H9 (cell line): ENCODE results near the gene SUSD2. TPM values are rescaled to one million over a fixed set of nuclear protein-coding genes. Genes with fewer than 3 reads are reported as not detected.
A peak's percentile ranks its signal among the peaks of the same experiment; 100 is the strongest.

Experiments used
- DNase-seq: peaks from one replicate; pipeline ENCODE4 v3.0.0-alpha.2; 2017
- H2AFZ ChIP-seq: one replicate; pipeline ENCODE4 v1.6.1; 2013; ENCODE audit warnings: mild to moderate bottlenecking, low read length, control low read depth, moderate library complexity
- H2AK5ac ChIP-seq: 2 replicates; pipeline ENCODE4 v1.6.1; 2013; ENCODE audit warnings: low read length, control low read depth, mixed read lengths; ENCODE audit not compliant: insufficient read length
- H2BK120ac ChIP-seq: one replicate; pipeline ENCODE4 v1.6.1; 2013; ENCODE audit warnings: low read depth, mild to moderate bottlenecking, low read length, control low read depth, inconsistent platforms; ENCODE audit not compliant: poor library complexity, severe bottlenecking
- H2BK12ac ChIP-seq: 2 replicates; pipeline ENCODE4 v1.6.1; 2013; ENCODE audit warnings: low read length, control low read depth, mixed read lengths, low read depth; ENCODE audit not compliant: insufficient read length
- H2BK15ac ChIP-seq: 2 replicates; pipeline ENCODE4 v1.6.1; 2013; ENCODE audit warnings: low read depth, low read length, control low read depth
- H2BK20ac ChIP-seq: one replicate; pipeline ENCODE4 v1.6.1; 2013; ENCODE audit warnings: low read depth, mild to moderate bottlenecking, low read length, control low read depth, inconsistent platforms; ENCODE audit not compliant: poor library complexity, severe bottlenecking
- H2BK5ac ChIP-seq: 2 replicates; pipeline ENCODE4 v1.6.1; 2013; ENCODE audit warnings: low read length, control low read depth, mixed read lengths; ENCODE audit not compliant: insufficient read length
- H3K14ac ChIP-seq: 2 replicates; pipeline ENCODE4 v1.6.1; 2013; ENCODE audit warnings: low read length, control low read depth; ENCODE audit not compliant: insufficient read depth
- H3K18ac ChIP-seq: 2 replicates; pipeline ENCODE4 v1.6.1; 2013; ENCODE audit warnings: low read depth, mild to moderate bottlenecking, mixed read lengths, low read length, control low read depth; ENCODE audit not compliant: insufficient read length
- H3K23ac ChIP-seq: 2 replicates; pipeline ENCODE4 v1.6.1; 2013; ENCODE audit warnings: low read length, control low read depth, mixed read lengths, low read depth; ENCODE audit not compliant: insufficient read length
- H3K23me2 ChIP-seq: 2 replicates; pipeline ENCODE4 v1.6.1; 2013; ENCODE audit warnings: low read depth, mild to moderate bottlenecking, mixed read lengths, low read length, control low read depth; ENCODE audit not compliant: insufficient read length, poor library complexity, severe bottlenecking
- H3K27ac ChIP-seq: 2 replicates; pipeline ENCODE4 v1.5.1; 2013; ENCODE audit warnings: low read length, control low read depth, mixed read lengths, low read depth; ENCODE audit not compliant: insufficient read length
- H3K27me3 ChIP-seq: 2 replicates; pipeline ENCODE4 v1.6.1; 2013; ENCODE audit warnings: low read length, control low read depth, inconsistent platforms; ENCODE audit not compliant: insufficient read depth
- H3K4ac ChIP-seq: 2 replicates; pipeline ENCODE4 v1.6.1; 2013; ENCODE audit warnings: low read depth, mild to moderate bottlenecking, control low read depth, inconsistent platforms, low read length, moderate library complexity
- H3K4me1 ChIP-seq: 2 replicates; pipeline ENCODE4 v1.6.1; 2013; ENCODE audit warnings: low read length, control low read depth, inconsistent platforms; ENCODE audit not compliant: insufficient read depth
- H3K4me2 ChIP-seq: 2 replicates; pipeline ENCODE4 v1.6.1; 2013; ENCODE audit warnings: low read length, control low read depth, mixed read lengths; ENCODE audit not compliant: insufficient read length, insufficient read depth
- H3K56ac ChIP-seq: 2 replicates; pipeline ENCODE4 v1.6.1; 2013; ENCODE audit warnings: low read depth, mild to moderate bottlenecking, mixed read lengths, low read length, control low read depth; ENCODE audit not compliant: insufficient read length
- H3K79me1 ChIP-seq: 2 replicates; pipeline ENCODE4 v1.6.1; 2013; ENCODE audit warnings: low read depth, mild to moderate bottlenecking, moderate library complexity, low read length, control low read depth, inconsistent platforms; ENCODE audit not compliant: insufficient read depth, poor library complexity, severe bottlenecking
- H3K79me2 ChIP-seq: 2 replicates; pipeline ENCODE4 v1.6.1; 2013; ENCODE audit warnings: low read length, control low read depth, inconsistent platforms; ENCODE audit not compliant: insufficient read depth
- H3K9ac ChIP-seq: 2 replicates; pipeline ENCODE4 v1.6.1; 2013; ENCODE audit warnings: low read length, control low read depth, mixed read lengths; ENCODE audit not compliant: insufficient read length; ENCODE audit errors: extremely low read depth
- H3K9me3 ChIP-seq: one replicate; pipeline ENCODE4 v1.6.1; 2013; ENCODE audit warnings: low read depth, low read length, inconsistent platforms; ENCODE audit not compliant: control insufficient read depth
- H3T11ph ChIP-seq: one replicate; pipeline ENCODE4 v1.6.1; 2013; ENCODE audit warnings: mild to moderate bottlenecking, low read length, control low read depth, inconsistent platforms
- H4K20me1 ChIP-seq: one replicate; pipeline ENCODE4 v1.6.1; 2013; ENCODE audit not compliant: control insufficient read depth, insufficient read length, insufficient read depth
- H4K5ac ChIP-seq: 2 replicates; pipeline ENCODE4 v1.6.1; 2013; ENCODE audit warnings: low read depth, mild to moderate bottlenecking, mixed read lengths, low read length, control low read depth; ENCODE audit not compliant: insufficient read length
- H4K8ac ChIP-seq: replicated peaks from 2 replicates; pipeline ENCODE4 v1.6.1; 2013; ENCODE audit warnings: low read length, control low read depth, mixed read lengths, low read depth; ENCODE audit not compliant: insufficient read length
- H4K91ac ChIP-seq: 2 replicates; pipeline ENCODE4 v1.6.1; 2013; ENCODE audit warnings: low read depth, mild to moderate bottlenecking, moderate library complexity, mixed read lengths, low read length, control low read depth; ENCODE audit not compliant: insufficient read length
- H3K27ac Mint-ChIP-seq, 3 experiments: 2 replicates in 2 of 3; 3 replicates in 1 of 3; pipeline ENCODE4 v1.8.0; 2020 to 2021; ENCODE audit warnings: mixed read lengths in 3 of 3, mild to moderate bottlenecking in 1 of 3, moderate library complexity in 1 of 3
- H3K27me3 Mint-ChIP-seq: 2 replicates; pipeline ENCODE4 v1.8.0; 2021; ENCODE audit warnings: low read depth, mild to moderate bottlenecking, moderate library complexity, mixed read lengths
- H3K36me3 Mint-ChIP-seq, 3 experiments: 2 replicates in 2 of 3; 3 replicates in 1 of 3; pipeline ENCODE4 v1.8.0; 2020 to 2021; ENCODE audit warnings: low read depth in 3 of 3, mixed read lengths in 3 of 3; ENCODE audit not compliant: insufficient read depth in 1 of 3
- H3K4me1 Mint-ChIP-seq, 2 experiments: 2 replicates each; pipeline ENCODE4 v1.8.0; 2020; ENCODE audit warnings: mixed read lengths in 2 of 2
- H3K4me3 Mint-ChIP-seq, 2 experiments: 2 replicates in 1 of 2; 3 replicates in 1 of 2; pipeline ENCODE4 v1.8.0; 2020 to 2021; ENCODE audit warnings: mild to moderate bottlenecking in 2 of 2, mixed read lengths in 2 of 2, moderate library complexity in 1 of 2
- H3K9me3 Mint-ChIP-seq, 2 experiments: 2 replicates in 1 of 2; 3 replicates in 1 of 2; pipeline ENCODE4 v1.8.0; 2020; ENCODE audit warnings: mild to moderate bottlenecking in 2 of 2, mixed read lengths in 2 of 2, moderate library complexity in 1 of 2
- WGBS: extraction: QIAGEN DNeasy Blood & Tissue Kit; methylation state at CpG from one replicate; pipeline ENCODE4 v1.1.7; 2013; ENCODE audit warnings: missing lambda C conversion rate, low lambda C conversion rate, mixed read lengths; ENCODE audit not compliant: insufficient read length; ENCODE audit errors: extremely low coverage; 5-methylcytosine and 5-hydroxymethylcytosine counted together
- total RNA-seq: library from RNA; stranded (reverse); gene quantifications from 2 replicates; pipeline ENCODE4 v1.2.1, GENCODE V29; 2021
- TF ChIP-seq, protein P1 (sequence below): fragments of 200-600 bp; sonication (generic); conservative IDR thresholded peaks from 3 replicates; pipeline ENCODE4 v1.8.0; 2021; ENCODE audit warnings: antibody characterized with exemption, mild to moderate bottlenecking

Gene SUSD2
- total RNA-seq, 1 experiment from 2014 or later: 4.2 TPM

DNA sequence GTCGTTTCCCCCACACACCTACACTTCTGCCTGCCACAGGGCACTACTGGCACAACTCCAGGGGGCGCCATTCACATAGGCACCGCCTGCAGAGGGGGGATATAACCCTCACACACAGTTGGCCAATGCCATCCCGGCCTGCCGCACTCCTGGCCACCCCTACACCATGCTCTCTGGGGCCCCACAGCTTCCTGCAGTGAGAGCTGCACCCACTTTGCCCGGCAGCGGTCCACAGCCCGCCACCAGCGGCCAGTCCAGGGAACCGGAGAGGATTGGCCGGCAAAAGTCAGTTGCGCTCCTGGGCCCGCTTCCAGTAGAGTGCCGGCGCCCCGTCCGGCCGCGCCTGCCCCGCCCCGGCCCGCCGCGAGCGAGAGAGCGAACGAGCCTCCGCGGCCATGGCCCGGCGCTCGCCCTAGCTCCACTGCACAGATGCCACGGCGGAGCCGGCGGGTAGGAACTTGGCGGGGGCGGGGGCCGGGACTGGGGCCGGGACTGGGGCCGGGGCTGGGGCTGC is 25.6 kb upstream of the SUSD2 start:
- Mint-ChIP-seq H3K9me3 (no peaks in the 10 kb centered on the region), H3K27ac (no peak overlapping the region), H3K4me3 (peak overlapping the region; percentile 62 to 78), H3K36me3 (peaks cover 0 to 7% (median 0%) of the 10 kb centered on the region in 3 experiments; a peak in 4 of 7 replicates), H3K27me3 (peaks cover 14% of the 10 kb centered on the region), H3K4me1 (peaks cover 20 to 34% of the 10 kb centered on the region in 2 experiments)
- Histone ChIP-seq H2BK20ac (no peak overlapping the region), H3K23ac (no peak overlapping the region), H2BK5ac (no peak overlapping the region), H3K27me3 (no peaks in the 10 kb centered on the region), H3K27ac (no peak overlapping the region), H4K91ac (no peak overlapping the region), H3K14ac (no peak overlapping the region), H3K4ac (no peak overlapping the region), H2BK12ac (no peak overlapping the region), H4K20me1 (no peaks in the 10 kb centered on the region), H2AK5ac (no peak overlapping the region), H3K18ac (no peak overlapping the region), H2BK120ac (no peak overlapping the region), H3K4me2 (peak overlapping the region; percentile 61), H3T11ph (no peak overlapping the region), H3K79me2 (no peaks in the 10 kb centered on the region), H3K9me3 (no peaks in the 10 kb centered on the region), H2BK15ac (no peak overlapping the region), H3K4me1 (no peaks in the 10 kb centered on the region; the same call in 1 of the 2 replicates), H3K56ac (no peak overlapping the region), H2AFZ (no peak overlapping the region), H3K23me2 (peaks cover 10% of the 10 kb centered on the region), H3K79me1 (no peaks in the 10 kb centered on the region), H3K9ac (no peak overlapping the region), H4K5ac (no peak overlapping the region), H4K8ac (no peak overlapping the region)
- no CpG with 5 or more reads among the region's 41 CpGs for WGBS
- TF ChIP-seq, protein P1, sequence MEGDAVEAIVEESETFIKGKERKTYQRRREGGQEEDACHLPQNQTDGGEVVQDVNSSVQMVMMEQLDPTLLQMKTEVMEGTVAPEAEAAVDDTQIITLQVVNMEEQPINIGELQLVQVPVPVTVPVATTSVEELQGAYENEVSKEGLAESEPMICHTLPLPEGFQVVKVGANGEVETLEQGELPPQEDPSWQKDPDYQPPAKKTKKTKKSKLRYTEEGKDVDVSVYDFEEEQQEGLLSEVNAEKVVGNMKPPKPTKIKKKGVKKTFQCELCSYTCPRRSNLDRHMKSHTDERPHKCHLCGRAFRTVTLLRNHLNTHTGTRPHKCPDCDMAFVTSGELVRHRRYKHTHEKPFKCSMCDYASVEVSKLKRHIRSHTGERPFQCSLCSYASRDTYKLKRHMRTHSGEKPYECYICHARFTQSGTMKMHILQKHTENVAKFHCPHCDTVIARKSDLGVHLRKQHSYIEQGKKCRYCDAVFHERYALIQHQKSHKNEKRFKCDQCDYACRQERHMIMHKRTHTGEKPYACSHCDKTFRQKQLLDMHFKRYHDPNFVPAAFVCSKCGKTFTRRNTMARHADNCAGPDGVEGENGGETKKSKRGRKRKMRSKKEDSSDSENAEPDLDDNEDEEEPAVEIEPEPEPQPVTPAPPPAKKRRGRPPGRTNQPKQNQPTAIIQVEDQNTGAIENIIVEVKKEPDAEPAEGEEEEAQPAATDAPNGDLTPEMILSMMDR: peak; percentile 76
- DNase-seq: peak; percentile 55
